H4 (cell line): ENCODE results near the gene OXLD1. TPM values are rescaled to one million over a fixed set of nuclear protein-coding genes. Genes with fewer than 3 reads are reported as not detected.
A peak's percentile ranks its signal among the peaks of the same experiment; 100 is the strongest.
"Not testable (repeated sequence)": the region's sequence is repeated elsewhere in the genome, so short reads cannot be mapped to it uniquely, and the experiment has no call there.

ENCODE experiments used
- DNase-seq: peaks from one replicate; pipeline ENCODE4 v3.0.0-alpha.2; 2015; ENCODE audit warnings: low spot score
- total RNA-seq: library from RNA; depleted of rRNA; stranded (reverse); fragments of >200 nt; shearing (Covaris generic); gene quantifications from 2 replicates; pipeline ENCODE4 v1.2.3, GENCODE V29; 2014

The OXLD1 gene
- total RNA-seq, 1 experiment from 2014 or later = 36.3 TPM

DNA sequence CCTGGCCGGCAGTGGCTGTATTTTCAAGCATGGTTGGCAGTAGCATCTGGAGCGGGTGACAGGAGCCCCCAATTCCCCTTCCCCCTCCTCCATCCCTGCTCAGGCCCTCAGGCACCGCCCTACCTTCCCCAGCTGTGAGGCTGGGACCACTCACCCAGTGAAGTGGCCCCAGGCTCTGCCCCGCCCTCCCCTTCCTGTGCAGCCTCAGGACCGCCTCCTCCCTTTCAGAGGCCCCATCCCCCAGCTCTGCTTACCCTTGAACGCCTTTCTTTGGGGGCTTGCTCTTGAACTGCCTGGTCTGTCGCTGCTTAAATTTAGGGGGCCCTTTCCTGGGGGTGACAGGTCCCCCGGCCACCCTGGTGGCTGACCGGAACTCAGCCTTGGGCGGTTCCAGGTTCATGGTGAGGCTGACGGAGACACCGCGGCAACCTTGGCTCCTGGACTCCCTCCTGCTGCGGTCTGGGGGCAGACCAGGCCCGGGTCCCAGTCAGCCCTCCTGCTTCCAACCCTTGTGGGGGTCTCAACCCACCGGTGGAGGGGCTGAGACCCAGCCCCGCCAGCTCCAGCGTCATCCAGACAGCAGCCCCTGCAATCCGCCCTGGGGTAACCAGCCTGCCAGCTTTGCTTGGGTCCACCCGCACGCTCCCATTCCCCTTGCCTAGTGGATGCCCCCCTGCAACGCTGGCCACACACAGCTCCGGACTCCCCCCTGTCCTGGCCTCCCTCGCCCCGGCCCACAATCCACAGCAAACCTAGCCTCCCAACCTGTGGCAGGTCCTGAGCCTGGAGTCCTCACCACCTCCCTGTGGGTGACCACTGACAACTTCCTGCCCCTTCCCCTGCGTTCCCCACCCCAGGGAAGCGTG, 13.3 kb downstream of the OXLD1 start:
- DNase-seq = no peak

GRCh38 chr17:81651692-81652091, 14.7 kb downstream of the OXLD1 start:
- DNase-seq = peak; percentile 48

- no peak for DNase-seq
Measured at GRCh38 chr17:81650951-81651350, 15.5 kb downstream of the OXLD1 start.

DNA sequence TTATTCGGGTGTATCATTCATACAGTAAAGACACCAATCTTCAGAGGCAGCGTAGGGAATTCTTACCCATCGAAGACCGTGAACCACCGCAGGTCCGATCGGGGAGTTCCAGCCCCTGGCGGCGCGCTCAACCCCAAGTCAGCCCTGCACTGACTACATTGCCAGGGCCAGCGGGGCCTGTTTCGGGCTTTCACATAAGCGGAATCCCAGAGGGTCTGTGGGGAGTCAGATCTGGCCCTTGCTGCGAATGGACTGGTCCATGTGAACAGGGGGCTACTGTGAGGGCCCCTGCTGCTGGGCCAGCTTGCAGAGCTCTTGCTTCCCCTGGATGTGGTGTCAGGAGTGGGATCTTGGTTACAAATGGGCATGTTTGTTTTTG, 17.7 kb downstream of the OXLD1 start:
- DNase-seq = no peak

DNA sequence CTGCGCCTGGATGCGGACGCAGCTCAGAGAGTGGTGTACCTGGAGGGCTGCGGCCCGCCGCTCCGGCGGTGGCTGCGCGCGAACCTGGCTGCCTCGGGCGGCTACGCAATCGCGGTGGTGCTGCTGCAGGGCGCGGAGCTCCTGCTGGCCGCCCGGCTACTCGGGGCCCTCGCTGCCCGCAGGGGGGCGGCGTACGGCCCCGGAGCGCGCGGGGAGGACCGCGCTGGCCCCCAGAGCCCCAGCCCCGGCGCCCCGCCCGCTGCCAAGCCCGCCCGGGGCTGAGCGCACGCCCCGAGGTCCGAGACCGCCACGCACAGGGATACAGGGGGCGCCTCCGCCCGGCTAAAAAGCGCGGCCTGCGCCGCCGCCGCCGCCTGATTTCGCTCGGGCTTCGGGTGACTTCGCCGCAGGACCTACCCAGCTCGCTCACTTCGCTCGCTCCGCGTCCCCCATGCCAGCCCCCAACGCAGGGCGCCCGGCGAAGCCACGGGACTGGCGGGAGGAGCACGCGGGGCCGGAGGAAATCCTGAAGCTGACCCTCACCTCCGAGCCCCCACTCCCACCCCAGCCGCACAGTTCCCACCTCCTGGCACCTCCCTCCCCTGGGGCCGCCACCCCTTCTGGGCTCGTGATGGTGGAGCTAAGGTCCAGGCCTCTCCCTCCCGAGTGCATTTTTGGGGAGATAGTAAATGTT, 18.2 kb downstream of the OXLD1 start:
- DNase-seq = no peak

- no peak for DNase-seq
Measured at GRCh38 chr17:81647640-81648012, 18.8 kb downstream of the OXLD1 start.

- no peak for DNase-seq
Measured at GRCh38 chr17:81646869-81647600, 19.4 kb downstream of the OXLD1 start.

DNA sequence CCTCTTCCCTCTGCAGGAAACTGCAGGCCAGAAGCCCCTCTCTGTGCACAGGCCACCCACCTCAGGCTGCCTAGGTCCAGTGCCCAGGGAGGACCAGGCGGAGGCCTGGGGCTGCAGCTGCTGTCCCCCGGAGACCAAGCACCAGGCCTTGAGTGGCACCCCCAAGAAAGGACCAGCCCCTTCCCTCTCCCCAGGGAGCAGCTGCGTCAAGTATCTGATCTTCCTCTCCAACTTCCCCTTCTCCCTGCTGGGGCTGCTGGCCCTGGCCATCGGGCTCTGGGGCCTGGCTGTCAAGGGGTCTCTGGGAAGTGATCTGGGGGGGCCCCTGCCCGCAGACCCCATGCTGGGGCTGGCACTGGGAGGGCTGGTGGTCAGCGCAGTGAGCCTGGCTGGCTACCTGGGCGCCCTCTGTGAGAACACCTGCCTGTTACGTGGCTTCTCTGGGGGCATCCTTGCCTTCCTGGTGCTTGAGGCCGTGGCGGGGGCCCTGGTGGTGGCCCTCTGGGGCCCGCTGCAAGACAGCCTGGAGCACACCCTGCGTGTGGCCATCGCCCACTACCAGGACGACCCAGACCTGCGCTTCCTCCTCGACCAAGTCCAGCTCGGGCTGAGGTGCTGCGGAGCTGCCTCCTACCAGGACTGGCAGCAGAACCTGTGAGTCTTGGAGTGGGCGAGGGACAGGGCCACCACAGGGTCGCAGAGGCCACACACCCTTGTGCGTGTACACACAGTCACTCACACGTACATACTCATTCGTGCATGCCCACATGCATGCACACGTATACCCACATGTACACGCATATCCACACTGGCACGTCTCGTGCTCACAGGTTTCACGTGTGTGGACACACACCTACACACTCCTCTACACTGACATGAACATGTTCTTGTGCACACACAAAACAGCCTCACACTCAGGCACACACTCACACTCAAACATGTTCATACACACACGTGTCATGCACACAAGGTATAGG, 21.1 kb downstream of the OXLD1 start:
- no peak for DNase-seq

DNA sequence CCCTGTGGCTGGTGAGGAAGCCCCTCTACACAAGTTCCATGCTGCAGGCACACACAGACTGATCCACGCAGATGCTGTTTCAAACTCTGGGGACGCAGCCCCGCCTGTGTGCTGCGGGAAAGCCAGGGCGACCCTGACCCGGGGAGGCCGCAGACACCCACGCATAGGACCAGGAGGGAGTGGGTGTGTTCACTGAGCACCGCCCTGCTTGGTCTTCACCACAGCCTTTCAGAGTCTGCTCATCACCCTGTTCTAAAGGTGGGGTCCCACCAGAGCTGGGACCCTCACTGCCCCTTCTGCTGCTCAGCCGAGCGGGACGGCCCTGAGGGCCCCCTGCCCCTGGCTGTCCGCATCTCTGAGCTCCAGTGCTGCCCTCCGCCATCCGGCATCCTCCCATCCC, 21.9 kb downstream of the OXLD1 start:
- no peak for DNase-seq

DNA sequence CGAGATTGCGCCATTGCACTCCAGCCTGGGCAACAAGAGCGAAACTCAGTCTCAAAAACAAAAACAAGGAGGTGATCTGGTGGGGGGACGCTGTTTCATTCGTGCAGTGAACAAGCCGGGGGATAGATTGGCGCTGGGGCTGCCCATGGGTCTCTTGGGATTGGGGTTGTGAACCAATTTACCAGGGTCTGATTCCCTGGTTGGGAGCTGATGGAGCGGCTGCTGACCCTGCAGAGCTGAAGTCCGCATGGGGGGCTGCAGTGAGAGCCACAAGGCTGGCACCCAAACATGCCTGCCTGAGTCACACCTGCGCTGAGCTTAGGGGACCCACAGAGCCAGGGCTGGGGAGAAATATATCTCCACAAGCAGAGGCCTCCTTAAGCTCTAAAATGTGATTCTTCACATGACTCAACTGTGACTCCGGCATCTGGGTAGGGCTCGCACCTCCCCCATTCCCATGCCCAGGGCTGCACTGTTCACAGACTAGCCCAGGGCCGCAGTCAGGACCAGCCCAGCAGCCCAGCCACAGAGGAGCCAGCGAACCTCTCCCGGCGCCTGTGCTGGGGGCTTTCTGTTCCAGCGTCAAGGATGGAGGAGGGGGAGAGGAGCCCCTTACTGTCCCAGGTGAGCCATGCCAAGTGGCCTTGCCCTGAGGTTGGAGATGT, 24.4 kb downstream of the OXLD1 start:
- no peak for DNase-seq

DNA sequence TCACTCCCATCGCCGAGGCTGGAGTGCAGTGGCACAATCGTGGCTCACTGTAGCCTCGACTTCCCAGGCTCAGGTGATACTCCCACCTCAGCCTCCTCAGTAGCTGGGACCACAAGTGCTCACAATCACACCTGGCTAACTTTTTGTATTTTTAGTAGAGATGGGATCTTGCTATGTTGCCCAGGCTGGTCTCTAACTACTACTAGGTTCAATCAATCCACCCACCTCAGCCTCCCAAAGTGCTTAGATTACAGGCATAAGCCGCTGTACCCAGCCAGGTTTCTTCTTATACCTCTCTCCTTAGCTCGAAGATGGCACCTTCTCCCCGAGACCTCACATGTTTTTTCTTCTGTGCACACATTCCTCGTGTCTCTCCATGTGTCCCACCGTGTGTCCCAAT, 26.4 kb downstream of the OXLD1 start:
- no peak for DNase-seq

DNA sequence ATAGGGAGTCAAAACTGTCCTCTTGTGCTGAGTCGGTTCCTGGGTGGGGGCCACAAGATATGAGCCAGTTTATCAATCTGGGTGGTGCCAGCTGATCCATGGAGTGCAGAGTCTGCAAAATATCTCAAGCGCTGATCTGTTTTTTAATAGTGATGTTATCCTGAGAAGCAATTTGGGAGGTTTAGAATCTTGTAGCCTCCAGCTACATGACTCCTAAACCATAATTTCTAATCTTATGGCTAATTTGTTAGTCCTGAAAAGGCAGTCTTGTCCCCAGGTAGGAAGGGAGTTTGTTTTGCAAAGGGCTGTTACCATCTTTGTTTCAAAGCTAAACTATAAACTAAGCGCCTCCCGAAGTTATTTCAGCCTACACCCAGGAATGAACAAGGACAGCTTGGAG, 27.7 kb downstream of the OXLD1 start:
- DNase-seq = no peak

- peak; percentile 61 for DNase-seq
Measured at GRCh38 chr17:81636505-81637288, 29.7 kb downstream of the OXLD1 start, which contains the start of the genes NPLOC4 and TSPAN10. Gene NPLOC4, minus strand, starts transcription at chr17:81637112. Its CDS starts 182 bp downstream, at chr17:81636930. Gene TSPAN10, plus strand, starts transcription at chr17:81637196. Its CDS starts 5,217 bp downstream, at chr17:81642413.

GRCh38 chr17:81635973-81636504, 30.4 kb downstream of the OXLD1 start:
- DNase-seq = no peak

DNA sequence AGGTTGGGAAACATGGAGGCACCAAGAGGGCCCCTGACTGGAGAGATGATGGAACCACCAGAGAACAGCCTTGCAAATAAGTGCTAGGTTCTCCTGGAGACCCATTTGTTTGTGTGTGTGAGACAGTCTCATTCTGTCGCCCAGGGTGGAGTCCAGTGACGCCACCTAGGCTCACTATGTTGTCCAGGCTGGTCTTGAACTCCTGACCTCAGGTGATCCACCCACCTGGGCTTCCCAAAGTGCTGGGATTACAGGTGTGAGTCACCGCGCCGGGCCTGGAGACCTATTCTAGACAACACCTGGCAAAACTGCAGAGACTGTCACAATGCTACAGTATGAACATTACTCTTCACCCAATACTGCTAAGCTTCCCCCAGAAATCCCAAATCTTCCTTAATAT, 31.0 kb downstream of the OXLD1 start:
- no peak for DNase-seq

- DNase-seq = no peak
Measured at GRCh38 chr17:81631482-81631881, 34.9 kb downstream of the OXLD1 start.

DNA sequence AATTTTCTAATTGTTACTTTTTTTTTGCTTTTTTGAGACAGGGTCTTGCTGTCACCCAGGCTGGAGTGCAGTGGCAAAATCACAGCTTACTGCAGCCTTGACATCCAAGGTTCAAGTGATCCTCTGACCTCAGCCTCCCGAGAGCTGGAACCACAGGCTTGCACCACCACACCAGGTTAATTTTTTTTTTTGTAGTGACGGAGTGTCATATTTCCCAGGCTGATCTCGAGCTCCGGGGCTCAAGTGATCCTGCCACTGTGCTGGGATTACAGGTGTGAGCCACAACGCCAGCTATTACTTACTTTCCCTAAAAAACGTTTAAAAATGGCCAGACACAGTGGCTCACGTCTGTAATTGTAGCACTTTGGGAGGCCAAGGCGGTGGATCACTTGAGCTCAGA, 36.1 kb downstream of the OXLD1 start:
- DNase-seq = no peak

GRCh38 chr17:81621494-81622130, 44.8 kb downstream of the OXLD1 start:
- no peak for DNase-seq

DNA sequence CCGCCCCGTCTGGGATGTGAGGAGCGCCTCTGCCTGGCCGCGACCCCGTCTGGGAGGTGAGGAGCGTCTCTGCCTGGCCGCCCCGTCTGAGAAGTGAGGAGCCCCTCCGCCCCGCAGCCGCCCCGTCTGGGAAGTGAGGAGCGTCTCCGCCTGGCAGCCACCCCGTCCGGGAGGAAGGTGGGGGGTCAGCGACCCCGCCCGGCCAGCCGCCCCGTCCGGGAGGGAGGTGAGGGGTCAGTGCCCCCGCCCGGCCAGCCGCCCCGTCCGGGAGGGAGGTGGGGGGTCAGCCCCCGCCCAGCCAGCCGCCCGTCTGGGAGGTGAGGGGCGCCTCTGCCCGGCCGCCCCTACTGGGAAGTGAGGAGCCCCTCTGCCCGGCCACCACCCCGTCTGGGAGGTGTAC, 48.1 kb downstream of the OXLD1 start:
- not testable (repeated sequence) for DNase-seq
